ENCODE results near the gene KATNIP.

The KATNIP gene

GRCh38 chr16:27566417-27566816 is 16.5 kb downstream of the KATNIP start:
- H3K9me3 ChIP-seq (ENCODE audit: control insufficient read depth, insufficient read depth, low read depth, low read length), result no peaks in the 10 kb centered on the region
- no peak overlapping the region for H3K4me3 ChIP-seq (ENCODE audit: low read depth, low read length)
- no peak overlapping the region for H3K27ac ChIP-seq (ENCODE audit: extremely low read depth, low read depth, low read length)
- ChIA-PET POLR2A (interaction anchor here (0.6 to 0.7 kb wide), 2 partner anchors 10 kb away, joined by 4 to 5 read pairs; no protein-coding TSS in a partner anchor), CTCF (interaction anchor here (1.2 kb wide), 1 partner anchor 42 kb away, joined by 3 read pairs; no protein-coding TSS in a partner anchor)
- no peaks in the 10 kb centered on the region for H3K4me1 ChIP-seq (ENCODE audit: control insufficient read depth, insufficient read depth, low read length)
- H3K36me3 ChIP-seq (ENCODE audit: control insufficient read depth in 2 of 2, insufficient read depth in 1 of 2, low read length in 2 of 2), result no peaks in the 10 kb centered on the region
- no peak for TF ChIP-seq ZNF621 (tag by site-specific recombination; IDR thresholded peaks at IDR 0.05)
- TF ChIP-seq ZBTB1 (tag by site-specific recombination; IDR thresholded peaks at IDR 0.05), result no peak
- TF ChIP-seq ZNF664 (tag by site-specific recombination; IDR thresholded peaks at IDR 0.05), result no peak
- TF ChIP-seq ZNF704 (tag by site-specific recombination; IDR thresholded peaks at IDR 0.05), result no peak
- no peak for TF ChIP-seq ZNF19 (tag by site-specific recombination; IDR thresholded peaks at IDR 0.05; ENCODE audit: low read depth)
- no peak for TF ChIP-seq GFI1B (tag by site-specific recombination; IDR thresholded peaks at IDR 0.05)
- no peak for TF ChIP-seq ZNF544 (tag by site-specific recombination; IDR thresholded peaks at IDR 0.05)
- no peak for TF ChIP-seq ZNF701 (tag by site-specific recombination; IDR thresholded peaks at IDR 0.05)
- TF ChIP-seq, protein P1, sequence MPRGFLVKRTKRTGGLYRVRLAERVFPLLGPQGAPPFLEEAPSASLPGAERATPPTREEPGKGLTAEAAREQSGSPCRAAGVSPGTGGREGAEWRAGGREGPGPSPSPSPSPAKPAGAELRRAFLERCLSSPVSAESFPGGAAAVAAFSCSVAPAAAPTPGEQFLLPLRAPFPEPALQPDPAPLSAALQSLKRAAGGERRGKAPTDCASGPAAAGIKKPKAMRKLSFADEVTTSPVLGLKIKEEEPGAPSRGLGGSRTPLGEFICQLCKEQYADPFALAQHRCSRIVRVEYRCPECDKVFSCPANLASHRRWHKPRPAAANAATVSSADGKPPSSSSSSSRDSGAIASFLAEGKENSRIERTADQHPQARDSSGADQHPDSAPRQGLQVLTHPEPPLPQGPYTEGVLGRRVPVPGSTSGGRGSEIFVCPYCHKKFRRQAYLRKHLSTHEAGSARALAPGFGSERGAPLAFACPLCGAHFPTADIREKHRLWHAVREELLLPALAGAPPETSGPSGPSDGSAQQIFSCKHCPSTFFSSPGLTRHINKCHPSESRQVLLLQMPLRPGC (tag by site-specific recombination; IDR thresholded peaks at IDR 0.05), result no peak
- no peak for TF ChIP-seq ZNF394 (tag by site-specific recombination; IDR thresholded peaks at IDR 0.05; ENCODE audit: borderline replicate concordance)
- TF ChIP-seq OVOL3 (tag by site-specific recombination; IDR thresholded peaks at IDR 0.05), result no peak
- TF ChIP-seq, protein P2, sequence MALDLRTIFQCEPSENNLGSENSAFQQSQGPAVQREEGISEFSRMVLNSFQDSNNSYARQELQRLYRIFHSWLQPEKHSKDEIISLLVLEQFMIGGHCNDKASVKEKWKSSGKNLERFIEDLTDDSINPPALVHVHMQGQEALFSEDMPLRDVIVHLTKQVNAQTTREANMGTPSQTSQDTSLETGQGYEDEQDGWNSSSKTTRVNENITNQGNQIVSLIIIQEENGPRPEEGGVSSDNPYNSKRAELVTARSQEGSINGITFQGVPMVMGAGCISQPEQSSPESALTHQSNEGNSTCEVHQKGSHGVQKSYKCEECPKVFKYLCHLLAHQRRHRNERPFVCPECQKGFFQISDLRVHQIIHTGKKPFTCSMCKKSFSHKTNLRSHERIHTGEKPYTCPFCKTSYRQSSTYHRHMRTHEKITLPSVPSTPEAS (tag by site-specific recombination; IDR thresholded peaks at IDR 0.05), result no peak
- TF ChIP-seq, protein P3, sequence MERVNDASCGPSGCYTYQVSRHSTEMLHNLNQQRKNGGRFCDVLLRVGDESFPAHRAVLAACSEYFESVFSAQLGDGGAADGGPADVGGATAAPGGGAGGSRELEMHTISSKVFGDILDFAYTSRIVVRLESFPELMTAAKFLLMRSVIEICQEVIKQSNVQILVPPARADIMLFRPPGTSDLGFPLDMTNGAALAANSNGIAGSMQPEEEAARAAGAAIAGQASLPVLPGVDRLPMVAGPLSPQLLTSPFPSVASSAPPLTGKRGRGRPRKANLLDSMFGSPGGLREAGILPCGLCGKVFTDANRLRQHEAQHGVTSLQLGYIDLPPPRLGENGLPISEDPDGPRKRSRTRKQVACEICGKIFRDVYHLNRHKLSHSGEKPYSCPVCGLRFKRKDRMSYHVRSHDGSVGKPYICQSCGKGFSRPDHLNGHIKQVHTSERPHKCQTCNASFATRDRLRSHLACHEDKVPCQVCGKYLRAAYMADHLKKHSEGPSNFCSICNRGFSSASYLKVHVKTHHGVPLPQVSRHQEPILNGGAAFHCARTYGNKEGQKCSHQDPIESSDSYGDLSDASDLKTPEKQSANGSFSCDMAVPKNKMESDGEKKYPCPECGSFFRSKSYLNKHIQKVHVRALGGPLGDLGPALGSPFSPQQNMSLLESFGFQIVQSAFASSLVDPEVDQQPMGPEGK (tag by site-specific recombination; IDR thresholded peaks at IDR 0.05), result no peak
- TF ChIP-seq BCL6B (tag by site-specific recombination; IDR thresholded peaks at IDR 0.05), result no peak
- no peak for TF ChIP-seq GLI4 (tag by site-specific recombination; IDR thresholded peaks at IDR 0.05)
- no peak for TF ChIP-seq ZNF626 (tag by site-specific recombination; IDR thresholded peaks at IDR 0.05)
- TF ChIP-seq, protein P4, sequence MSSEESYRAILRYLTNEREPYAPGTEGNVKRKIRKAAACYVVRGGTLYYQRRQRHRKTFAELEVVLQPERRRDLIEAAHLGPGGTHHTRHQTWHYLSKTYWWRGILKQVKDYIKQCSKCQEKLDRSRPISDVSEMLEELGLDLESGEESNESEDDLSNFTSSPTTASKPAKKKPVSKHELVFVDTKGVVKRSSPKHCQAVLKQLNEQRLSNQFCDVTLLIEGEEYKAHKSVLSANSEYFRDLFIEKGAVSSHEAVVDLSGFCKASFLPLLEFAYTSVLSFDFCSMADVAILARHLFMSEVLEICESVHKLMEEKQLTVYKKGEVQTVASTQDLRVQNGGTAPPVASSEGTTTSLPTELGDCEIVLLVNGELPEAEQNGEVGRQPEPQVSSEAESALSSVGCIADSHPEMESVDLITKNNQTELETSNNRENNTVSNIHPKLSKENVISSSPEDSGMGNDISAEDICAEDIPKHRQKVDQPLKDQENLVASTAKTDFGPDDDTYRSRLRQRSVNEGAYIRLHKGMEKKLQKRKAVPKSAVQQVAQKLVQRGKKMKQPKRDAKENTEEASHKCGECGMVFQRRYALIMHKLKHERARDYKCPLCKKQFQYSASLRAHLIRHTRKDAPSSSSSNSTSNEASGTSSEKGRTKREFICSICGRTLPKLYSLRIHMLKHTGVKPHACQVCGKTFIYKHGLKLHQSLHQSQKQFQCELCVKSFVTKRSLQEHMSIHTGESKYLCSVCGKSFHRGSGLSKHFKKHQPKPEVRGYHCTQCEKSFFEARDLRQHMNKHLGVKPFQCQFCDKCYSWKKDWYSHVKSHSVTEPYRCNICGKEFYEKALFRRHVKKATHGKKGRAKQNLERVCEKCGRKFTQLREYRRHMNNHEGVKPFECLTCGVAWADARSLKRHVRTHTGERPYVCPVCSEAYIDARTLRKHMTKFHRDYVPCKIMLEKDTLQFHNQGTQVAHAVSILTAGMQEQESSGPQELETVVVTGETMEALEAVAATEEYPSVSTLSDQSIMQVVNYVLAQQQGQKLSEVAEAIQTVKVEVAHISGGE (tag by site-specific recombination; conservative IDR thresholded peaks at IDR 0.05; ENCODE audit: low read depth), result no peak
- TF ChIP-seq ZNF132 (tag by site-specific recombination; IDR thresholded peaks at IDR 0.05; ENCODE audit: borderline replicate concordance), result no peak

Measured in HEK293 (cell line).